GM18861 (cell line): ENCODE results near the gene OPA3.

Experiments used
- ATAC-seq: cut with Tn5 transposase; IDR thresholded peaks from one replicate; pipeline ENCODE4 v1.9.1; 2021; ENCODE audit not compliant: unreplicated experiment

The OPA3 gene

DNA sequence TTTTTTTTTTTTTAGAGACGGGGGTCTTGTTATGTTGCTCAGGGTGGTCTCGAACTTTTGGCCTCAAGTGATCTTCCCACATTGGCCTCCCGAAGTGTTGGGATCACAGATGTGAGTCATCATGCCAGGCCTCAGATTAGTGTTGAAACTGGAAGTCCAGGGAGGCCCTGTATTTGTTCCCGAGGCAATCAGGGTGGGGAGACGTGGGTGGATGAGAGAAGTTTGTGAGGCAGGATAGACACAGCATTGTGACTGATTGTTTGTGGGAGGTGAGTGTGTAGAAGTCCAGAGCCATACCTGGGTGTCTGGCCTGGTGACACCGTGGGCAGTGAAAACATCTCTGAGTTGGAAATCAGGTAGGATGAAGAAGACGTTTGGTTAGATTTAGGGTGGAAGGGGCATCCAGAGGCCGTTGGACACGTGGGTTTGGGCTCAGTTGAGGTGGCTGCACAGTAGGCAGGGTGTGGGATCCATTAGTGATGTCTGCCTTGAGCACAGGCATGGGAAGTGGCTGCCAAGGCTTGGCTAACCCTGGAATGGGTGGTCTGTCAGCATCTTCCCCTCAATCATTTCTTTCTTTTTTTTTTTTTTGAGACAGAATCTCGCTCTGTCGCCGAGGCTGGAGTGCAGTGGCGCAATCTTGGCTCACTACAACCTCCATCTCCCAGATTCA is 100.2 kb downstream of the OPA3 start:
- no peak for ATAC-seq

DNA sequence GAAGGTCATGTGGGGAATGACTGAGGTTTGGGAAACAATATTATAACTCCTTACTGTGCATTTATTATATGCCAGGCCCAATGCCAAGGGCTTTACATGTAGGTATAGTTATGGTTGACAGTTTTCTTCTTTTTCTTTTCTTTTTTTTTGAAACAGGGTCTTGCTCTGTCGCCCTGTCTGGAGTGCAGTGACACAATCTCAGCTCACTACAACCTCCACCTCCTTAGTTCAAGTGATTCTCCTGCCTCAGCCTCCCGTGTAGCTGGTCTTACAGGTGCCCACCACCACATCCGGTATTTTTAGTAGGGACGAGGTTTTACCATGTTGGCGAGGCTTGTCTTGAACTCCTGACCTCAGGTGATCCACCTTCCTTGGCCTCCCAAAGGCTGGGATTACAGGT is 101.6 kb downstream of the OPA3 start:
- no peak for ATAC-seq

DNA sequence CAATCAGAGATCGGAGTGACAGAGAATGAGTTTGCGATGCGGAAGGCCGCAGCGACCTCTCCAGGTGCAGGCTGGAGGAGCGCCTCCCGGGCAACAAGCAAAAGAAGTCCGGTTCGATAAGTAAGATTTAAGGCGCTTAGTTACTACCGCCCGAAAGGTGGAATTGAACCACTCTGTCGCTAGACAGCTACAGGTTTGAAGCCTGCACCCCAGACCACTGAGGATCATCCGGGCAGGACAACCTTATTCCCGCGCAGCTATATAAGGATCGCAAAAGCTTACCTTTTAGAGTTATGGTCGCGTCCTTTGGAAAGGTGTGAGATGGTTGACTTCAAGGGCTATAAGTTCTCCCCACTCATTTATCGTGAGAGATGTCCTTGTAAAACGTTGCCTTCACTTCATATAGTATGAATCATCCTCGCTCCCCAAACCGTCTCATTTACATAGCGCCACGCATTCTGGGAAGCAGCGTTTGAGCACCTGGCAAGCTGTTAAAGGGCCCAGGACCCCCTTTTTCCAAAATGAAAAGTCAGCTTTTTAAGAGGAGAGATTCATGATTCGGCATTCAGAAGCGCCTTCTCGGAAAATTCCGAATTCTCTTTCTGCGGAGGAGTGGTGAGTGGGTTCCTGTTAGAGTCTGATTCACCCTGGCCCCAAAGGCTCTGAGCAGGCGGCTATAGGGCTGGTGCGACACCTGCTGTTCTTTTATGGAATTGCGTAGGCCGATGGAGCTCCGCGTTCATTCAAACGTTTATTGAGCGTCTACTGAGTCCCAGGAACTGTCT is 106.0 kb downstream of the OPA3 start:
- ATAC-seq: peak; percentile 64

GRCh38 chr19:45477713-45478453 is 106.7 kb downstream of the OPA3 start:
- peak; percentile 6 for ATAC-seq
